ENCODE measurements around the gene COL4A6.

DNA sequence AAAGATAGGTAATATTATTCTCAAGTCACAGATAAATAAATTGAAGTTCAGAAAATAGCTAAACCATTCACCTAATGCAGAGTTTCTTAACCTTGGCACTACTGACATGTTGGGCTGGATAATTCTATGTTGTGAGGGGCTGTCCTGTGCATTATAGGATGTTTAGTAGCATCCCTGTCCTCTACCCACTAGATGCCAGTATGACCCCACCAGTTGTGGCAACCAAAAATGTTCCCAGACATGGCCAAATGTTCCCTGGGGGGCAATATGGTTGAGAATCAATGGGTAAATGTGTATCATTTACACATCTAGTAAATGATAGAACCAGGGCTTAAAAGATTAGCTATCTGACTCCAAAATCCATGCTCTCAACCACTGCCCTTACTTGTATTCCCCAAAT, 140.9 kb downstream of the COL4A6 start:
- TF ChIP-seq POLR2AphosphoS5 (IDR thresholded peaks at IDR 0.05; ENCODE audit: borderline replicate concordance, low read depth, low read length) (no peak), EZH2 (IDR thresholded peaks at IDR 0.05) (no peak), FOXP2 (optimal IDR thresholded peaks at IDR 0.05; ENCODE audit: control extremely low read depth, extremely low read length, insufficient read depth) (no peak)
